SK-N-SH treated with all-trans-retinoic acid at 6 μM for 48 hours (cell line): ENCODE measurements around the gene ARHGEF3.

Source experiments
- ARNTL ChIP-seq: fragments of 450-650 bp; formaldehyde crosslinking; IDR thresholded peaks from 2 replicates; pipeline ENCODE4 v1.5.0; 2020; ENCODE audit warnings: low read depth, mild to moderate bottlenecking, moderate library complexity, borderline replicate concordance
- CSDC2 ChIP-seq: fragments of 250-450 bp; sonication (Bioruptor Pico); IDR thresholded peaks from 2 replicates; pipeline ENCODE4 v1.5.0; 2020; ENCODE audit warnings: mild to moderate bottlenecking, moderate library complexity
- ESRRG ChIP-seq: fragments of 250-450 bp; sonication (Bioruptor Pico); IDR thresholded peaks from 2 replicates; pipeline ENCODE4 v1.6.1; 2021; ENCODE audit warnings: mild to moderate bottlenecking
- SNAI2 ChIP-seq: fragments of 250-450 bp; sonication (Bioruptor Pico); IDR thresholded peaks from 2 replicates; pipeline ENCODE4 v1.5.0; 2020; ENCODE audit warnings: mild to moderate bottlenecking, moderate library complexity
- TOX ChIP-seq: fragments of 250-450 bp; sonication (Bioruptor Pico); IDR thresholded peaks from 2 replicates; pipeline ENCODE4 v1.8.0; 2021; ENCODE audit warnings: mild to moderate bottlenecking, moderate library complexity, borderline replicate concordance
- ZC3H10 ChIP-seq: fragments of 250-450 bp; sonication (Bioruptor Pico); IDR thresholded peaks from 2 replicates; pipeline ENCODE4 v1.5.1; 2021; ENCODE audit warnings: mild to moderate bottlenecking, moderate library complexity
- ZNF8 ChIP-seq: fragments of 450-650 bp; formaldehyde crosslinking; IDR thresholded peaks from 2 replicates; pipeline ENCODE4 v1.5.0; 2020; ENCODE audit warnings: mild to moderate bottlenecking, moderate library complexity
- TF ChIP-seq, protein P1 (sequence below): fragments of 250-450 bp; sonication (Bioruptor Pico); IDR thresholded peaks from 2 replicates; pipeline ENCODE4 v1.5.1; 2020; ENCODE audit warnings: low read depth, mild to moderate bottlenecking, moderate library complexity
- TF ChIP-seq, protein P2 (sequence below): fragments of 250-450 bp; sonication (Bioruptor Pico); IDR thresholded peaks from 2 replicates; pipeline ENCODE4 v1.8.0; 2021; ENCODE audit warnings: low read depth, mild to moderate bottlenecking, moderate library complexity, borderline replicate concordance

GRCh38 chr3:56795097-56795828 lies 6.5 kb downstream of the ARHGEF3 start:
- TF ChIP-seq ZC3H10 (CRISPR knock-in tag) (no peak), SNAI2 (no peak), ARNTL (no peak), CSDC2 (CRISPR knock-in tag) (no peak), TOX (CRISPR knock-in tag) (no peak), ZNF8 (CRISPR knock-in tag) (no peak), ESRRG (CRISPR knock-in tag) (no peak)
- TF ChIP-seq, protein P1, sequence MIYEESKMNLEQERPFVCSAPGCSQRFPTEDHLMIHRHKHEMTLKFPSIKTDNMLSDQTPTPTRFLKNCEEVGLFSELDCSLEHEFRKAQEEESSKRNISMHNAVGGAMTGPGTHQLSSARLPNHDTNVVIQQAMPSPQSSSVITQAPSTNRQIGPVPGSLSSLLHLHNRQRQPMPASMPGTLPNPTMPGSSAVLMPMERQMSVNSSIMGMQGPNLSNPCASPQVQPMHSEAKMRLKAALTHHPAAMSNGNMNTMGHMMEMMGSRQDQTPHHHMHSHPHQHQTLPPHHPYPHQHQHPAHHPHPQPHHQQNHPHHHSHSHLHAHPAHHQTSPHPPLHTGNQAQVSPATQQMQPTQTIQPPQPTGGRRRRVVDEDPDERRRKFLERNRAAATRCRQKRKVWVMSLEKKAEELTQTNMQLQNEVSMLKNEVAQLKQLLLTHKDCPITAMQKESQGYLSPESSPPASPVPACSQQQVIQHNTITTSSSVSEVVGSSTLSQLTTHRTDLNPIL (CRISPR knock-in tag): no peak
- TF ChIP-seq, protein P2, sequence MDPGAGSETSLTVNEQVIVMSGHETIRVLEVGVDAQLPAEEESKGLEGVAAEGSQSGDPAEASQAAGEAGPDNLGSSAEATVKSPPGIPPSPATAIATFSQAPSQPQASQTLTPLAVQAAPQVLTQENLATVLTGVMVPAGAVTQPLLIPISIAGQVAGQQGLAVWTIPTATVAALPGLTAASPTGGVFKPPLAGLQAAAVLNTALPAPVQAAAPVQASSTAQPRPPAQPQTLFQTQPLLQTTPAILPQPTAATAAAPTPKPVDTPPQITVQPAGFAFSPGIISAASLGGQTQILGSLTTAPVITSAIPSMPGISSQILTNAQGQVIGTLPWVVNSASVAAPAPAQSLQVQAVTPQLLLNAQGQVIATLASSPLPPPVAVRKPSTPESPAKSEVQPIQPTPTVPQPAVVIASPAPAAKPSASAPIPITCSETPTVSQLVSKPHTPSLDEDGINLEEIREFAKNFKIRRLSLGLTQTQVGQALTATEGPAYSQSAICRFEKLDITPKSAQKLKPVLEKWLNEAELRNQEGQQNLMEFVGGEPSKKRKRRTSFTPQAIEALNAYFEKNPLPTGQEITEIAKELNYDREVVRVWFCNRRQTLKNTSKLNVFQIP (CRISPR knock-in tag): no peak
